ENCODE measurements around the gene PPM1D. TPM values are rescaled to one million over a fixed set of nuclear protein-coding genes. Genes with fewer than 3 reads are reported as not detected.
"Not testable (repeated sequence)": the region's sequence is repeated elsewhere in the genome, so short reads cannot be mapped to it uniquely, and the experiment has no call there.

PPM1D gene
- 10 to 100 TPM; 10.1 to 21.4 (median 12.6) TPM for polyA plus RNA-seq (ENCODE audit: low read depth in 6 of 6)

DNA sequence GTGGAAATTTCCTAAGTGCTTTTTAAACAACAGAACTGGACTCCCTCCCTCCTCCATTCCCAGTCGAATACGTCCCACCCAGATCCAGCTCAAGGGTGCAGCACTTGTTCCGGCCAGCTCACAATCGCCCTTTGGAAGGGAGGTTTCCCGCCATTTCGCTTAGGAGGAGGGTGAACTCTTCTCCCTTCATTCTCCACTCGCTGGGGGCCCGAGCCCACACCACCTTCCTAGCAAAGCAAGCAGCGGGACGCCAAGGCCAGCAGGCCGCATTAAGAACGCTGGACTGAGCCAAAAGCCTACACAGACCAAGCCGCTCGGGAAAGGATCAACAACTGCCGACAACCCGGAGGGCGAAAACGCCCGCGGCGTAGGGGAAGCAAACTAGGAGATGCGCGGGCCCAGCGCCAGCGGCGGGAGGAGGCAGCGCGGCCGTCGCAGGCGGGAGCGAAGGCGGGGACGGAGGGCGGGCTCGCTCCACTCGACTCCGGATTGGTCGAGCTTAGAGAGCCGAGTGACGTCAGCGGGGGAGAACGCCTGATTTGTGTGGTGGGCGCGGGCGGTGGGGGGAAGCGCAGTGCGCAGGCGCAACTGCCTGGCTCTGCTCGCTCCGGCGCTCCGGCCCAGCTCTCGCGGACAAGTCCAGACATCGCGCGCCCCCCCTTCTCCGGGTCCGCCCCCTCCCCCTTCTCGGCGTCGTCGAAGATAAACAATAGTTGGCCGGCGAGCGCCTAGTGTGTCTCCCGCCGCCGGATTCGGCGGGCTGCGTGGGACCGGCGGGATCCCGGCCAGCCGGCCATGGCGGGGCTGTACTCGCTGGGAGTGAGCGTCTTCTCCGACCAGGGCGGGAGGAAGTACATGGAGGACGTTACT, at the start of gene PPM1D:
PPM1D (plus strand) TSS at position 574 of the 870 bp plus-strand sequence; CDS start at position 796, 222 bp downstream.
- ATAC-seq (ENCODE audit: low read depth in 2 of 2) (peak; percentile 88), DNase-seq (peak; percentile 98)
- Mint-ChIP-seq H3K4me3 (peak within 1 kb of the TSS; percentile 90 to 100 (median 97)), H3K4me1 (peaks cover 28 to 53% (median 50%) of the 10 kb centered on the region in 3 donors), H3K27ac (peak within 1 kb of the TSS; percentile 90 to 99 (median 96)), H3K27me3 (no peaks in the 10 kb centered on the region), H3K9me3 (peaks cover 0 to 2% (median 0%) of the 10 kb centered on the region in 7 donors), H3K36me3 (no peaks in the 10 kb centered on the region)

DNA sequence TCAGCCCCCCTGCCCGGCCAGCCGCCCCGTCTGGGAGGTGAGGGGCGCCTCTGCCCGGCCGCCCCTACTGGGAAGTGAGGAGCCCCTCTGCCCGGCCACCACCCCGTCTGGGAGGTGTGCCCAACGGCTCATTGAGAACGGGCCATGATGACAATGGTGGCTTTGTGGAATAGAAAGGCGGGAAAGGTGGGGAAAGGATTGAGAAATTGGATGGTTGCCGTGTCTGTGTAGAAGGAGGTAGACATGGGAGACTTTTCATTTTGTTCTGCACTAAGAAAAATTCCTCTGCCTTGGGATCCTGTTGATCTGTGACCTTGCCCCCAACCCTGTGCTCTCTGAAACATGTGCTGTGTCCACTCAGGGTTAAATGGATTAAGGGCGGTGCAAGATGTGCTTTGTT, 47.7 kb upstream of the PPM1D start:
- not testable (repeated sequence) for DNase-seq; ATAC-seq (ENCODE audit: low read depth in 2 of 2); H3K36me3 Mint-ChIP-seq; H3K27ac Mint-ChIP-seq; H3K27me3 Mint-ChIP-seq; H3K4me3 Mint-ChIP-seq; H3K4me1 Mint-ChIP-seq
- peaks cover 0 to 24% (median 11%) of the 10 kb centered on the region in 7 donors for H3K9me3 Mint-ChIP-seq

DNA sequence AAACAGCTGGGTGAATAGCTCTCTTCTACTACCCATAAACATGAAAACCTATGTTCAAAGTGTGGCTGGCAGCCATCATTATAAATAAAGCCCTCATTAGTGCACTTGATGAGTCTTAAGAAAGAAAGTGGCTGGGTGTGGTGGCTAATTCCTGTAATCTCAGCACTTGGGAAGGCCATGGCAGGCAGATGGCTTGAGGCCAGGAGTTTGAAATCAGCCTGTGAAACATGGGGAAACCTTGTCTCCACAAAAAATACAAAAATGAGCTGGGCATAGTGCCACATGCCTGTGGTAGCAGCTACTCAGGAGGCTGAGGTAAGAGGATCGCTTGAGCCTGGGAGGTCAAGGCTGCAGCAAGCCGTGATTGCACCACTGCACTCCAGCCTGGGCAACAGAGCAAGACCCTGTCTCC, 45.6 kb upstream of the PPM1D start:
- Mint-ChIP-seq H3K9me3 (peaks cover 12 to 43% (median 26%) of the 10 kb centered on the region in 7 donors), H3K4me3 (no peak overlapping the region), H3K27ac (no peak overlapping the region), H3K27me3 (no peaks in the 10 kb centered on the region), H3K4me1 (no peaks in the 10 kb centered on the region), H3K36me3 (peaks cover 0 to 22% of the 10 kb centered on the region in 2 donors)
- no peak for DNase-seq
- ATAC-seq (ENCODE audit: low read depth in 2 of 2), result no peak

DNA sequence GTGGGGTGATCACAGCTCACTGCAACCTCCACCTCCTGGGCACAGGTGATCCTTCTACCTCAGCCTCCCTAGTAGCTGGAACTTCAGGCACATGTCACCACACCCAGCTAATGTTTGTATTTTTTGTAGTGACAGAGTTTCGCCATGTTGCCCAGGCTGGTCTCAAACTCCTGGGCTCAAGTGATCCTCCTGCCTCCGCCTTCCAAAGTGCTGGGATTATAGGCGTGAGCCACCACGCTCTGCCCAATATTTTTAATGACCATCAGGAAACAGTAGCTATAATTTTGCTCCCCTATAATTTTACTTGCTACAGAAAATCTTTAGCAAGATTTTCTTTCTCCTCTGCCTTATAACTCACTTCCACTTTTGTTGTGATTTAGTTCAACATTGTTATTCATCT, 44.2 kb upstream of the PPM1D start:
- H3K36me3 Mint-ChIP-seq, result peaks cover 0 to 22% of the 10 kb centered on the region in 2 donors
- H3K4me3 Mint-ChIP-seq, result no peak overlapping the region
- peaks cover 0 to 6% (median 0%) of the 10 kb centered on the region in 3 donors for H3K27me3 Mint-ChIP-seq
- no peak overlapping the region for H3K27ac Mint-ChIP-seq
- ATAC-seq (ENCODE audit: low read depth in 2 of 2) (no peak), DNase-seq (no peak)
- no peaks in the 10 kb centered on the region for H3K4me1 Mint-ChIP-seq
- peaks cover 12 to 43% (median 29%) of the 10 kb centered on the region in 7 donors for H3K9me3 Mint-ChIP-seq

DNA sequence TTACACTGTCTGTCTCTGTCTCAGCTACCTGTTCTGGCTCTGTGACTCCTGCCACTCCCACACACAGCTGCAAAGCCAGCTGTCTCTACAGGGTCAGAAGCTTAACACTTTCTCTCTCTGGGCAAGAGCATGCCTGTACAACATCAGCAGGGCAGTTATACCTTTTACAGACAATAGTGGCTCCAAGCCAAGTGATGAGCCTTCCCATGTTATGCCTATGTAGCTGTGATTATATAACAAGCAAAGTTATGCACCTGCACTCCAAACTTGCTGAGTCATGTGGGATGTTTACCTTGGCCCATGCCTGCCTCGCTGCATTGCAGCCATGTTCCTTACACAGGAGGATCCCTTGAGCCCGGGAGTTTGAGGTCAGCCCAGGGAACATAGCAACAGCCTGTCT, 42.2 kb upstream of the PPM1D start:
- H3K36me3 Mint-ChIP-seq, result peaks cover 0 to 22% of the 10 kb centered on the region in 2 donors
- peaks cover 12 to 42% (median 28%) of the 10 kb centered on the region in 7 donors for H3K9me3 Mint-ChIP-seq
- H3K4me1 Mint-ChIP-seq, result no peaks in the 10 kb centered on the region
- peaks cover 0 to 10% (median 0%) of the 10 kb centered on the region in 3 donors for H3K27me3 Mint-ChIP-seq
- H3K4me3 Mint-ChIP-seq, result no peak overlapping the region
- DNase-seq (no peak), ATAC-seq (ENCODE audit: low read depth in 2 of 2) (no peak)
- H3K27ac Mint-ChIP-seq, result no peak overlapping the region

DNA sequence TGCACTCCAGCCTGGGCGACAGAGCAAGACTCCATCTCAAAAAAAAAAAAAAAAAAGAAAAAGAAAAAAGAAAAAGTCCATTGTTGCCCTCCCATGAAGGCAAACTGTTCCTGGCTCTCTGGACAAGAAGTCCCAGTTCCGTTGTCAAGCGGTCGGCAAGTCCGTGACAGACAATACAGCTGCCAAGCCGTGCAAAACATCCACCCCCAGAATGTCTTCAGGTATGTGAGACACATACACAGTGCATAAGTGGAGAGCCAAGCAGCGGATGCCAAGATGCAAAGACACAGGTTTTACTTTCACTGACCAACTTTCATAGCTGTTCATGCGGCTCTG, 40.4 kb upstream of the PPM1D start:
- no peak for ATAC-seq (ENCODE audit: low read depth in 2 of 2)
- DNase-seq, result no peak
- Mint-ChIP-seq H3K9me3 (peaks cover 12 to 30% (median 24%) of the 10 kb centered on the region in 7 donors), H3K27ac (no peak overlapping the region), H3K27me3 (peaks cover 0 to 10% (median 0%) of the 10 kb centered on the region in 3 donors), H3K4me1 (no peaks in the 10 kb centered on the region), H3K36me3 (peaks cover 0 to 22% of the 10 kb centered on the region in 2 donors), H3K4me3 (no peak overlapping the region)

DNA sequence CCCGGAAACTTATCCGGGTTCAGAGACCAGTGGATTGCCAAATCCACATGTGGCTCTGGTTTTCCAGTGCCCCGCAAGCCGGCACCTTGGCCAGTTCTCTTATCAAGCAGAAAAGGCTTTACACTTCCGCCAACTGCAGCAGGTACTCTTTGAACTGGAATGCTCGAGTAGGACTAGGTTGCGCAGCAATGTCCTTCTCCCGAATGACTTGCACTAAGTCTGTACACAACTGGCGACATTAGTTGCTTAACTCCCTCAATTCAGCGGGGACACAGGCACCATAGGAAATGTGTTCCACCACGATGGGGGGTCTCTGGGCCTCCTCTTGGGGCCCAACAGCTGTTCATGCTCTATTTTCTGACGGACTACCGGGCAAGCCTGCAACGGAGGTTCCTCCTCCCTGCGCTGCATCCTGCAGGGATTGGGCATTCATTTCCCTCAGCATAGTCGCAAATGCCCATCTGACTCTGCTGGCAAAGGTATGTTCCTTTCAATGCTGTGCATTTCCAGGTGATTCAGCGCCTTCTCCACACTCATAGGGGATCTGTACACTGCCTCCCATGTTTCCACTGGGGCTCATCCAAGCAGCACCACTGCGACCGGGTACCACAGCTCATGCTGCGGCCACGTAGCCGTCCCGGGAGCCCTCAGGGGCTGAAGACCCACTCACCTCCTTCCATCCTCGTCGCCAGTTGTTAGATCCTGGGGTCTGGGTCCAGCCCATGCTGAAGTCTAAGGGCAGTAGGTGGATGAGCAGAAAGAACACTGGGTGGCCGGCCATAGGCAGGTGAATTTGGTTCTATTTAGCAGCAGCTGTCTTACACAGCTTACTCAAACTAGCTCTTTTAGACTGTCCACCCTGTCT, 39.8 kb upstream of the PPM1D start:
- H3K27ac Mint-ChIP-seq, result no peak overlapping the region
- DNase-seq, result no peak
- H3K27me3 Mint-ChIP-seq, result peaks cover 0 to 10% (median 0%) of the 10 kb centered on the region in 3 donors
- no peak for ATAC-seq (ENCODE audit: low read depth in 2 of 2)
- H3K4me3 Mint-ChIP-seq, result peak overlapping the region in 1 of 8 donors; percentile 61
- peaks cover 12 to 30% (median 22%) of the 10 kb centered on the region in 7 donors for H3K9me3 Mint-ChIP-seq
- no peaks in the 10 kb centered on the region for H3K4me1 Mint-ChIP-seq
- H3K36me3 Mint-ChIP-seq, result peaks cover 0 to 22% of the 10 kb centered on the region in 2 donors

DNA sequence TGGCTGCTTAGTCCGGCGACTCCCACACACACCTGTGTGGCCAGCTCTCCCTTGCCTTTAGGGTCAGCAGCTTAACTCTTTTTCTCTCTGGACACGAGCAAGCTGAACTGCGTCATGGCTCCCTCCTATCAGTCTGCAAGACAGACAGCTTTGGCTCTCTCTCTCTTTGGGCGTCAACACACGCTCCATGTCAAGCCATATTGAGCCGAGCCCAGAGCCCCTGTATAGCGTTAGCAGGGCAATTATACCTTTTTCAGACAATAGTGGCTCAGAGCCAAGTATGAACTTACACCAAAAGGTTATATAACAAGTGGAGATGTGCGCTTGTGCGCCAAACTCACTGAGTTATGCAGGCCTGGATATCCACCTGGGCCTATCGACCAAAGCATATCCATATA, 39.1 kb upstream of the PPM1D start:
- Mint-ChIP-seq H3K4me1 (no peaks in the 10 kb centered on the region), H3K27ac (no peak overlapping the region), H3K36me3 (peaks cover 0 to 22% of the 10 kb centered on the region in 2 donors), H3K4me3 (peak overlapping the region in 1 of 8 donors; percentile 61), H3K27me3 (peaks cover 0 to 10% (median 0%) of the 10 kb centered on the region in 3 donors), H3K9me3 (peaks cover 12 to 30% (median 22%) of the 10 kb centered on the region in 7 donors)
- DNase-seq (no peak), ATAC-seq (ENCODE audit: low read depth in 2 of 2) (no peak)

DNA sequence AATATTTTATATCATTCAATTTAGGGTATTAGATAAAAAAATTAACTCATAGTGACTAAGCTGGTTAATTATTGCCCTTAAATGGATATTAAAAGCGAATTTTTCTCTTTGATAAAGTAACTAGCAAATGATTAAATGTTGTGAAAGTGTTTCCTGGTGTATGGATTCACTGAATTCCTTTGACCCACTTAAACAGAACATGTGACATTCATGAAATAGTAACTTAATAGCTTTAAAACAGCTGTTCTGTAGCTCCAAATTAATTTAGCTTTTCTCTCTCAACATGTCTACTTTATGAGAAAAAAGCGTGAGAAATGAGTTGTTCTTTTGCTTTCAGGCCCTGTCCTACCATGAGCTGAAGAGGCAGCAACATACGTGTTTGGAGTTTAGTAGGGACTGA, 37.6 kb upstream of the PPM1D start:
- peaks cover 0 to 10% (median 0%) of the 10 kb centered on the region in 3 donors for H3K27me3 Mint-ChIP-seq
- H3K4me3 Mint-ChIP-seq, result no peak overlapping the region
- H3K9me3 Mint-ChIP-seq, result peaks cover 11 to 21% (median 17%) of the 10 kb centered on the region in 7 donors
- no peak for DNase-seq
- peaks cover 0 to 17% of the 10 kb centered on the region in 2 donors for H3K36me3 Mint-ChIP-seq
- ATAC-seq (ENCODE audit: low read depth in 2 of 2), result no peak
- no peak overlapping the region for H3K27ac Mint-ChIP-seq
- no peaks in the 10 kb centered on the region for H3K4me1 Mint-ChIP-seq

DNA sequence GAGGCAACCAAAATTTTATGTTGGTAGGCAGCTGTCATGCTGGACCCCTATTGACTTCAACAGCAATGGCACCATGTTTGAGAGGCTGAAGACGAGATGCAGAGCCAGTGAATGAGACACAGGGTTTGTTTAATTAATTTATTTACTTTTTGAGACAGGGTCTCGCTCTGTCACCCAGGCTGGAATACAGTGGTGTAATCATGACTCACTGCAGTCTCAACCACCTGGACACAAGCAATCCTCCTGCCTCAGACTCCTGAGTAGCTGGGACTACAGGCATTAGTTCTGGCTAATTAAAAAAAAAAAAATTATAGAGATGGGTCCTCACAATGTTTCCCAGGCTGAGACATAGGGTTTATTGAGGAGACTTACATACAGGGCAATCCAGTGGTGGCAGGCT, 36.2 kb upstream of the PPM1D start:
- H3K9me3 Mint-ChIP-seq, result peaks cover 4 to 9% (median 5%) of the 10 kb centered on the region in 7 donors
- H3K4me3 Mint-ChIP-seq, result no peak overlapping the region
- no peak overlapping the region for H3K27ac Mint-ChIP-seq
- no peaks in the 10 kb centered on the region for H3K4me1 Mint-ChIP-seq
- H3K36me3 Mint-ChIP-seq, result peaks cover 0 to 3% of the 10 kb centered on the region in 2 donors
- no peak for DNase-seq
- peaks cover 0 to 10% (median 0%) of the 10 kb centered on the region in 3 donors for H3K27me3 Mint-ChIP-seq
- no peak for ATAC-seq (ENCODE audit: low read depth in 2 of 2)

DNA sequence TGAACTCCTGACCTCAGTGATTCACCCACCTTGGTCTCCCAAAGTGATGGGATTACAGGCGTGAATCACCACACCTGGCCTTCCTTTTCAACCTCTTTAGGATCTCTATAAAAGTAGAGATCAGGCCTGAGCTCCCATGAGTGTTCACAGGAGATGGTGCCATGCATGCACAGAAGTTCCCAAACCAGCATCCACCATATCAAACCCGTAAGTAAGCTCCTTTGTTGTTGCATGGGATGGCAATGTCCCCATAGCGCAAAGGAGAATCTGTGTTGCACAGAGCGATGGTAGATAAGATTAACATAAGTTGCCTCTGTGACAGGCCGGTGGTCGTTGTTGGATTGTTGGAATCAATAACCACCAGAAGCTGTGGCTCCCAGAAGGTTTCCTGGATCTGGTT, 34.8 kb upstream of the PPM1D start:
- no peak overlapping the region for H3K27ac Mint-ChIP-seq

DNA sequence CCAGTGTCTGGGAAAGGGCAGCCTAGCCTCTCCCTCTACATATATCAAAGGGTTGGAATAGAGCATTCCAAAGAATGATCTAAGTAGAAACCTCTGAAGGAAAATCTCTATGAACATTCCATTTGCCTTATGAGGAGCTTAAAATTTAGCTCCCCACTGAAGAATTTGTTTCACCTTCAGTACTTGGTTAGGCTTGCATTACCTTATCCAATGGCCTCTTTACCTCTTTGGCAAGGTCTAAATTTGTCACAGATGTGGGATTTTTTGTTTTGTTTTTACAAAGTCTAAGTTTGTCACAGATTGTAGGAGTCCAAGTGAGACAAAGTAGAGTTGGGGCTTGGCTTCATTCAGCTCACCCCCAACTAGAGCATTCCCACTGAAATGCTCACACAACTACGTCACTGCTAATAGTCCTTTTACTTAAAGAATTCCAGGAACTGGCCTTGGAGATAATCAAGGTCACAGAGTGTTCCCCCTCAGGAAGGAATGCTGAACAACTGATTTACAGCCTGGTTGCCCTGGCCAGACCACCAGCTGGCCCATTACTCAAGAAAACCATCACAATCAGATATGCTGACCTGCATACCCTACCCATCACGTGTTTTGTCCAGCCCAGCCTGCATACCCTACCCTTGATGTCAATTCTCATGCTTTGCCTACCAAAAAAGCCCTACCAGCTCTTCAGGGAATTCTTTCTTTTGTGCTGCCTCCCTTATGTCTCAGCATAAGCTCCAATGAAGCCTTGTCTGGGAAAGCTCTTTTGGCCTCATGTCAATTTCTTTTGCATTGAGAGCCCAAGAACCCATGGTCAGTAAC, 26.5 kb upstream of the PPM1D start:
- Mint-ChIP-seq H3K27me3 (peaks cover 0 to 9% (median 0%) of the 10 kb centered on the region in 3 donors), H3K9me3 (peaks cover 0 to 7% (median 0%) of the 10 kb centered on the region in 7 donors), H3K4me3 (no peak overlapping the region), H3K4me1 (peaks cover 0 to 6% (median 4%) of the 10 kb centered on the region in 3 donors), H3K36me3 (no peaks in the 10 kb centered on the region), H3K27ac (no peak overlapping the region)
- no peak for DNase-seq
- no peak for ATAC-seq (ENCODE audit: low read depth in 2 of 2)

More for the DNA sequence above, 34.8 kb upstream of the PPM1D start:
- DNase-seq (no peak), ATAC-seq (ENCODE audit: low read depth in 2 of 2) (no peak)
- Mint-ChIP-seq H3K4me1 (no peaks in the 10 kb centered on the region), H3K4me3 (no peak overlapping the region), H3K9me3 (peaks cover 0 to 4% (median 0%) of the 10 kb centered on the region in 7 donors), H3K27me3 (peaks cover 0 to 9% (median 0%) of the 10 kb centered on the region in 3 donors), H3K36me3 (no peaks in the 10 kb centered on the region)

All from naive B cell (primary cell).